Hematopoietic multipotent progenitor cell treated with erythropoietin and hydrocortisone succinate and interleukin-3 and kit ligand, for 17 days (in vitro differentiated cells): ENCODE results near the gene TTC36.
"Not testable (repeated sequence)": the region's sequence is repeated elsewhere in the genome, so short reads cannot be mapped to it uniquely, and the experiment has no call there.

Experiments used
- DNase-seq: peaks from one replicate; pipeline ENCODE4 v3.0.0-alpha.2; 2015; ENCODE audit warnings: low spot score

TTC36 gene, protein sequence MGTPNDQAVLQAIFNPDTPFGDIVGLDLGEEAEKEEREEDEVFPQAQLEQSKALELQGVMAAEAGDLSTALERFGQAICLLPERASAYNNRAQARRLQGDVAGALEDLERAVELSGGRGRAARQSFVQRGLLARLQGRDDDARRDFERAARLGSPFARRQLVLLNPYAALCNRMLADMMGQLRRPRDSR

DNA sequence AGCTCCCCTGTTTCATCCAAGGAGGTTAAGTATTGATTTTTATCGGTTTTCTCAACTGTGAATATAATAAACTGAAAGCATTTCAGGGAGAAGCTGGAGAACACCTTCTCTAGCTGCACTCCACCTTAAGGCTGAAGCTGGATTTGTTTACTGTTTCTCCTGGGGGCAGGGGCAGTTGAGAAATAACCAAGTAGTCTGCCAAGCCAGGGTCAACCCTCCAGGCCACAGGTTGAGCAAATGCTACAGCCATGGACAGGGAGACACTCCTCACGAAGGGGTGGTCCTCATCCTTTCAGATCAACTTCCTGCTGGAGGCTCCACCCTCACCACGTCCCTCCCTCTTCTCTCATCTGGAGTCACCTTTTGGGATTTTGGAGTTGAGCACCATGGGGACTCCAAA, at the start of gene TTC36:
TTC36 (plus strand) TSS at position 366 of the 400 bp plus-strand sequence; CDS start at position 387, 21 bp downstream.
- no peak for DNase-seq

DNA sequence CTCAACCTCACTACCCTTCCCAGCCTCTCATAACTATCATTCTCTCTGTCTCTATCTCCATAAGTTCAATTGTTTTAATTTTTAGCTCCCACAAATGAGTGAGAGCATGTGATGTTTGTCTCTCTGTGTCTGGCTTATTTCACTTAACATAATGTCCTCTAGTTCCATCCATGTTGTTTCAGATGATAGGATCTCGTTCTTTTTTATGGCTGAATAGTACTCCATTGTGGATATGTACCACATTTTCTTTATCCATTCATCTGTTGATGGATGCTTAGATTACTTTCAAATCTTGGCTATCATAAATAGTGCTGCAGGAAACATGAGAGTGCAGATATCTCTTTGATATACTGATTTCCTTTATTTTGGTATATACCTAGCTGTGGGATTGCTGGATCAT, 46.0 kb upstream of the TTC36 start:
- DNase-seq: not testable (repeated sequence)

DNA sequence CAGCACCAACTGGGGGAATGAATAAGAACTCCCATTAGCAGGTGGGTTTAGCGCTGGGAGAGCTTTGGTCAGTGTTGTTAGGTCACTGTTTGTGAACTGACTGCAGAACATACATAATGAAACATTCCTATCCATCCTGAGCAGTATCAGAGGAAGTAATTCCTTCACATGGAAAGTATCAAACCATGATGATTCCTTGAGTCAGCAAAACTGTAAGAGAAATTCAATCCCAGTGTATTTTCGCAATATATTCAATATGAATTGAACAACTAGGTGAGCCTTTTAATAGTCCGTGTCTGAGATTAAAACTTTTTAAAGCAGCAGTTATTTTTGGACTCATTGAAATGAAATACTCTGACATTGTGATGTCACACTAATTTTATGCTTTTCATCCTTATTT, 42.9 kb upstream of the TTC36 start:
- no peak for DNase-seq

DNA sequence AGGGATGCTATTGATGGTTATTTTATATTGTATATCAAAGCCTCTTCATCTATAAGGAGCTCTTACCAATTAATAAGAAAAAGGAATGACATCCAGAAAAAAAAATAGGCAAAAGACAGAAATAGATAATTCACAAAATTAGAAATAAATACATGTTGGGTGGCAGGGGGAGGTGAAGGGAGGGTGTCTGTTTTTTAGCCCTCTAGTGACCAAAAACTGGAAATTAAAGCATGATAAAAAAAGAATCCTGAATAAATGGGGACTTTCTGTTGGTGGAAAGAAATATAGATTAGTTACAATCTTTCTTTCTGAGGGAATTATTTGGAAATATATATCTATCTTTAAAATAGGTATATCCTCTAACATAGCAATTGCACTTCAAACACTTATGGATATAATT, 42.0 kb upstream of the TTC36 start:
- no peak for DNase-seq

DNA sequence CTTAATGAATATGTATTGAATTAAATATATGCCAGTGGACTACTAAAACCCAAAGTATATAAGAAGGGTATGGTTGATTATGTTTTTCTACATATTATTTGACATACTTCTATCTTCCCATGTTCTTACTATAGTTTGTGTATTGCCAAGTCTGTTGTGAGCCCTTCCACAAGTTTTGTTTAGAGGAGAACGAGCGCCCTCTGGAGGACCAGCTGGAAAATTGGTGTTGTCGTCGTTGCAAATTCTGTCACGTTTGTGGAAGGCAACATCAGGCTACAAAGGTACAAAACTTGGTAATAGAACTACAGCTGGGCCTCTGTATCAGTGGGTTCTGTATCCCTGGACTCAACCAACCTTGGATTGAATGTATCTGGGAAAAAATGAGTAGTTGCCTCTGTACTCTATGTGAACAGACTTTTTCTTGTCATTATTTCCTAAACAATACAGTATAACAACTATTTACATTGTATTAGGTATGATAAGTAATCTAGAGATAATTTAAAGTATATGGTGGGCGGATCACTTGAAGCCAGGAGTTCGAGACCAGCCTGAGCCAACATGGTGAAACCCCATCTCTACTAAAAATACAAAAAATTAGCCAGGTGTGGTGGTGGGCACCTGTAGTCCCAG, 38.7 kb upstream of the TTC36 start:
- DNase-seq: peak; percentile 89

DNA sequence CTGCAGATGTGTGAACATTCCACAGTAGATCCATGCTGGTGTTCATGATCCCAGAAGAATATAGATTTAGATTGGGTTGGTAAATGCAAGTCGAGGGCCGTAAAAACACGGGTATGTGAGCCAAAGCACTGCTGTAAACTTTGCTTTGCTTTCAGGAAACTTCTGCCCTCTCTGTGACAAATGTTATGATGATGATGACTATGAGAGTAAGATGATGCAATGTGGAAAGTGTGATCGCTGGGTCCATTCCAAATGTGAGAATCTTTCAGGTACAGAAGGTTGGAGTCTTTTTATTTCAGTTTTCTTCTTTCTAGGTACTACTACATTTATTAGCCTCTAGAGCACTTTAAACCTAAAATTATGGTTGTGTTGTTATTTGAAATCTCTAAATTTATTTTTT, 36.2 kb upstream of the TTC36 start:
- no peak for DNase-seq

DNA sequence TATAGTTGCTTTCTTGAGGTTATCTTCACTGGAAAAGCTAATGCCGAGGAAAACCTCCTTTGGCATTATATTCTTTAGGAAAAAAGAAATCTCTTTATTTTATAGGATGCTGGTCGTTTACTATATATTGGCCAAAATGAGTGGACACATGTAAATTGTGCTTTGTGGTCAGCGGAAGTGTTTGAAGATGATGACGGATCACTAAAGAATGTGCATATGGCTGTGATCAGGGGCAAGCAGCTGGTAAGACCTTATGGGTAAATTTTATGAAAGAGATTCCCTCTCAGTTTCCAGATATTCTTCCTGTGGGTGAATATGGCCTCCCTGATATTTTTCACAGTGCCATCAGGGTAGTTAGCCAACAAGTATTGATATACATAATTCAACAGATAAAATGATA, 29.4 kb upstream of the TTC36 start:
- no peak for DNase-seq

DNA sequence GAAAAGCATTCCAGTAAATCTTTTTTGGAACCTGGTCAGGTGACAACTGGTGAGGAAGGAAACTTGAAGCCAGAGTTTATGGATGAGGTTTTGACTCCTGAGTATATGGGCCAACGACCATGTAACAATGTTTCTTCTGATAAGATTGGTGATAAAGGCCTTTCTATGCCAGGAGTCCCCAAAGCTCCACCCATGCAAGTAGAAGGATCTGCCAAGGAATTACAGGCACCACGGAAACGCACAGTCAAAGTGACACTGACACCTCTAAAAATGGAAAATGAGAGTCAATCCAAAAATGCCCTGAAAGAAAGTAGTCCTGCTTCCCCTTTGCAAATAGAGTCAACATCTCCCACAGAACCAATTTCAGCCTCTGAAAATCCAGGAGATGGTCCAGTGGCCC, 24.1 kb upstream of the TTC36 start:
- no peak for DNase-seq

DNA sequence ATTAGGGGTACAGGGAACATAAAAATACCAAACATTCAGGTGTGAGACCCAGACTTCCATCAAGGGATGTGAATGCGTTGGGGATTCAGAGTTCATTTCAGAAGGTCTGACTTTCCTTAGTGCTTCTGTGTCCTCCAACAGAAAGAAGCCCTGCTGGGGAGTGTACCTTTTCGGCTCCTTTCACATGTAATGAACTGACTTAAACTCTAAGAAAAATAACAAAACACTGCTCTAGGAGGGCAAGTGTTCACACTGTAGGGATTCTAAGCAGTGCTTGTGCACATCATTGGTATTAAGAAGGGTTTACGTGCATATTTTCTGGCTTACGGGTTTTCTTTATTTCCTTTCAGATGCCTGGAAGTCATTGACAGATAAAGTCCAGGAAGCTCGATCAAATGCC, 15.7 kb upstream of the TTC36 start:
- no peak for DNase-seq

DNA sequence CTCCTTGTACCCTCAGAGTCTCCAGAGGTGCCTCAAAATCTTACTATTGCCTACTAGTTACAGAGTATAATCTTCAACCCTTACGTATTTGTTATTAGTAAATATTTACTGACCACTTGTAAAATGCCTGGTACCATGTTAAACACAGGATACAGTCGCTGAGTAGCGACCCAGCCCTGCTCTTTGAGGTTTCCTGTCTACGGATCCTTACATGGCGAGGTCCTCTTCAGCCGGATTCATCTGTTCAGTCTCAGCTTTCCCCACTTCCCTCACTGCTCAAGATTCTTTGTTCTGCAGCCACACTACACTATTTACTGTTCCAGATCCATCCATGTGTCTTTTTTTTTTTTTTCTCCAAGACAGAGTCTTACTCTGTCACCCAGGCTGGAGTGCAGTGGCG, 13.2 kb upstream of the TTC36 start:
- DNase-seq: no peak

DNA sequence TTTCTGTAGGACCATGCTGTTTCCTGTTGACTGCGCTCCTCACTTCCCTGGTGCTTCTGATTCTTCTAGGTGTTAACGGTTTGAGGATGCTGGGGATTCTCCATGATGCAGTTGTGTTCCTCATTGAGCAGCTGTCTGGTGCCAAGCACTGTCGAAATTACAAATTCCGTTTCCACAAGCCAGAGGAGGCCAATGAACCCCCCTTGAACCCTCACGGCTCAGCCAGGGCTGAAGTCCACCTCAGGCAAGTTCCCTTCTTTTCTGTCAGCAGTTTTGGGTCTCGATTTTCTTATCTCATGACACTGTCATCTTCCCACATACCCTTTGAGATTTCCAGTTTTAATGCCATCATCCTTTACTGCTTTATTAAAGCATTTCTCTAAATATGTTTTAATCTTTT, 7.7 kb upstream of the TTC36 start:
- no peak for DNase-seq

DNA sequence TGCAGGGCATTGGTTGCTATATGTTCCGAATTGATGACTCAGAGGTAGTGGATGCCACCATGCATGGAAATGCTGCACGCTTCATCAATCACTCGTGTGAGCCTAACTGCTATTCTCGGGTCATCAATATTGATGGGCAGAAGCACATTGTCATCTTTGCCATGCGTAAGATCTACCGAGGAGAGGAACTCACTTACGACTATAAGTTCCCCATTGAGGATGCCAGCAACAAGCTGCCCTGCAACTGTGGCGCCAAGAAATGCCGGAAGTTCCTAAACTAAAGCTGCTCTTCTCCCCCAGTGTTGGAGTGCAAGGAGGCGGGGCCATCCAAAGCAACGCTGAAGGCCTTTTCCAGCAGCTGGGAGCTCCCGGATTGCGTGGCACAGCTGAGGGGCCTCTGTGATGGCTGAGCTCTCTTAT, 5.4 kb upstream of the TTC36 start:
- DNase-seq: no peak

DNA sequence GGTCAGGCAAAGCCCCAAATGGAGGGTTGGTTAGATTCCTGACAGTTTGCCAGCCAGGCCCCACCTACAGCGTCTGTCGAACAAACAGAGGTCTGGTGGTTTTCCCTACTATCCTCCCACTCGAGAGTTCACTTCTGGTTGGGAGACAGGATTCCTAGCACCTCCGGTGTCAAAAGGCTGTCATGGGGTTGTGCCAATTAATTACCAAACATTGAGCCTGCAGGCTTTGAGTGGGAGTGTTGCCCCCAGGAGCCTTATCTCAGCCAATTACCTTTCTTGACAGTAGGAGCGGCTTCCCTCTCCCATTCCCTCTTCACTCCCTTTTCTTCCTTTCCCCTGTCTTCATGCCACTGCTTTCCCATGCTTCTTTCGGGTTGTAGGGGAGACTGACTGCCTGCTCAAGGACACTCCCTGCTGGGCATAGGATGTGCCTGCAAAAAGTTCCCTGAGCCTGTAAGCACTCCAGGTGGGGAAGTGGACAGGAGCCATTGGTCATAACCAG, 4.7 kb upstream of the TTC36 start:
- no peak for DNase-seq

DNA sequence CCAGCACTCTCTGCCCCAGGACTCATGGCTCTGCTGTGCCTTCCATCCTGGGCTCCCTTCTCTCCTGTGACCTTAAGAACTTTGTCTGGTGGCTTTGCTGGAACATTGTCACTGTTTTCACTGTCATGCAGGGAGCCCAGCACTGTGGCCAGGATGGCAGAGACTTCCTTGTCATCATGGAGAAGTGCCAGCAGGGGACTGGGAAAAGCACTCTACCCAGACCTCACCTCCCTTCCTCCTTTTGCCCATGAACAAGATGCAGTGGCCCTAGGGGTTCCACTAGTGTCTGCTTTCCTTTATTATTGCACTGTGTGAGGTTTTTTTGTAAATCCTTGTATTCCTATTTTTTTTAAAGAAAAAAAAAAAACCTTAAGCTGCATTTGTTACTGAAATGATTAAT, 2.9 kb upstream of the TTC36 start:
- no peak for DNase-seq

DNA sequence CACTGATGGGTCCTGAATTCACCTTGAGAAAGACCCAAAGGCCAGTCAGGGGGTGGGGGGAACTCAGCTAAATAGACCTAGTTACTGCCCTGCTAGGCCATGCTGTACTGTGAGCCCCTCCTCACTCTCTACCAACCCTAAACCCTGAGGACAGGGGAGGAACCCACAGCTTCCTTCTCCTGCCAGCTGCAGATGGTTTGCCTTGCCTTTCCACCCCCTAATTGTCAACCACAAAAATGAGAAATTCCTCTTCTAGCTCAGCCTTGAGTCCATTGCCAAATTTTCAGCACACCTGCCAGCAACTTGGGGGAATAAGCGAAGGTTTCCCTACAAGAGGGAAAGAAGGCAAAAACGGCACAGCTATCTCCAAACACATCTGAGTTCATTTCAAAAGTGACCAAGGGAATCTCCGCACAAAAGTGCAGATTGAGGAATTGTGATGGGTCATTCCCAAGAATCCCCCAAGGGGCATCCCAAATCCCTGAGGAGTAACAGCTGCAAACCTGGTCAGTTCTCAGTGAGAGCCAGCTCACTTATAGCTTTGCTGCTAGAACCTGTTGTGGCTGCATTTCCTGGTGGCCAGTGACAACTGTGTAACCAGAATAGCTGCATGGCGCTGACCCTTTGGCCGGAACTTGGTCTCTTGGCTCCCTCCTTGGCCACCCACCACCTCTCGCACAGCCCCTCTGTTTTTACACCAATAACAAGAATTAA, 2.4 kb upstream of the TTC36 start:
- DNase-seq: no peak

DNA sequence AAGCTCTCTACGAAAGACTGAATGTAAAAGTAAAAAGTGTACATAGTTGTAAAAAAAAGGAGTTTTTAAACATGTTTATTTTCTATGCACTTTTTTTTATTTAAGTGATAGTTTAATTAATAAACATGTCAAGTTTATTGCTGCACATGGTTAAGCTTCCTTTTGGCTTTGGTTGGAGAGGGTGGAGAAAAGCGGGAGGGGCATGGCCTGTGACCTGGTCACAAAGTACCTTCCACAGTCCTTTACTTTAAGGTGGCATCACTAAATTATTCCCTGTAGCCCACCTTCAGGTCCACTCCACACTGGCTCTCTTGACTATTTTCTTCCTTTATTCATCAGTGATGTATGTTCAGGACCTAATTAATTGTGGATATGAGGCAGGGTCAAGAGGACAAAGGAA, 586 bp upstream of the TTC36 start:
- DNase-seq: no peak

DNA sequence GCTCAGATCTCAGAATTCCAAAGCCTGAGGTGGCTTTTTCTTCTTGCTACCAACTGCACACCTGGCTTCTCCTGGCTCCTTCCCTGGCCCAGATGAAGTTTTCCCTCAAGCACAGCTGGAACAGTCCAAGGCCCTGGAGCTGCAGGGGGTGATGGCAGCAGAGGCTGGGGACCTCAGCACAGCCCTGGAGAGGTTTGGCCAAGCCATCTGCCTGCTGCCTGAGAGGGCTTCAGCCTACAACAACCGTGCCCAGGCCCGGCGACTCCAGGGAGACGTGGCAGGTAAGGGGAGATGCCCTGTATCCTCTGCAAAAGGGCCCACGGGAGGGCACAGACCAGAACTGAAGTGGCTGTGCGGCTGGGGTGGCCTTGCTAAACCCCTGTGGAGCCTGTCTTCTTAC, 1.2 kb downstream of the TTC36 start:
- DNase-seq: no peak

DNA sequence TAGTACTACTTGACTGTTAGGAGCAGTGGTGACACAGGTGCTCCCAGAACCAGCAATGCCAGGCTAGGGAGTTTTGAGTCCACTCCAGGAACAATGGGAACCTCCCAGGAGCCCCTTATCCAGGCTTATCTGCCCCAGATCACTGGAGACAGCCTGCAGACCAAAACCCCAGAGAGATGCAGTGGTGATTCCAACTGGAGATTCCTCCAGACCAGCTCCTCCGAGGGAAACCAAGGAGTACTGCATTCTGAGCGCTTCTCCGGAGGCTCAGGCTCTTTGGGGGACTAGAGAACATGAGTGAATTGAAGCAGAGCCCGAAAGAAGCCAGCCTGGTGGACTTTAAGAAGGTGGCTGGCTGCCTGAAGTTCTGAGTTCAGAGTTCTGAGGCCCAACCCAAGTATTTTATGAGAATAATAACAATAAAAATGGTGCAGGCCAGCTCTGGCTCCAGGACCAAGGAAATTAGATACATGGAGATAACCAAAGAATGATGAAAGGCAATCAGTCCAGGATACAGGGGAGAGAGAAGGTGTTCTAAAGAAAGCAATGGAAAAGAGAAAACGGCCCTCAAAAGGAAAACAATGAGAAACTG, 2.4 kb downstream of the TTC36 start:
- DNase-seq: no peak

DNA sequence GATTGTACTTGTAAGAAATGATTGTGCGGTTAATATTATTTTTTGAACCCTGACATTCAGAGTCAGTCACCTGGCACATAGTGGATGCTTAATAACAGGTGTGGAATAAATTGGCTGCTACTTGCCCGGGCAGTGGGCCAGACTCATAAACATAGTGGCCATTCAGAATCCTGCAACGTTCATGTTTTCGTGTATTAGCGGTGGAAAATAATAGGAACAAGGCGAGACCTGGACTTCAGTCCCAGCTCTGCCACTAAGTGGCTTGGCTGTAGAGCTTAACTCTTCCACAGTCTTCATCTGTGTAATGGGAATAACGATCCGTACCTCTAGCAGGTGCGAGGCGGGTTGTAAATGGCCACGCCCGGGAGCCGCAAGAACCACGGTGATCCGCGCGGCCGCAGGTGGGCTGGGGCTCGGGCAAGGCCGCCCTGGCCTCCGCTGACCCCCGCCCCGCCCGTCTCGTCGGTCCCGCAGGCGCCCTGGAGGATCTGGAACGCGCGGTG, 3.0 kb downstream of the TTC36 start:
- DNase-seq: no peak

DNA sequence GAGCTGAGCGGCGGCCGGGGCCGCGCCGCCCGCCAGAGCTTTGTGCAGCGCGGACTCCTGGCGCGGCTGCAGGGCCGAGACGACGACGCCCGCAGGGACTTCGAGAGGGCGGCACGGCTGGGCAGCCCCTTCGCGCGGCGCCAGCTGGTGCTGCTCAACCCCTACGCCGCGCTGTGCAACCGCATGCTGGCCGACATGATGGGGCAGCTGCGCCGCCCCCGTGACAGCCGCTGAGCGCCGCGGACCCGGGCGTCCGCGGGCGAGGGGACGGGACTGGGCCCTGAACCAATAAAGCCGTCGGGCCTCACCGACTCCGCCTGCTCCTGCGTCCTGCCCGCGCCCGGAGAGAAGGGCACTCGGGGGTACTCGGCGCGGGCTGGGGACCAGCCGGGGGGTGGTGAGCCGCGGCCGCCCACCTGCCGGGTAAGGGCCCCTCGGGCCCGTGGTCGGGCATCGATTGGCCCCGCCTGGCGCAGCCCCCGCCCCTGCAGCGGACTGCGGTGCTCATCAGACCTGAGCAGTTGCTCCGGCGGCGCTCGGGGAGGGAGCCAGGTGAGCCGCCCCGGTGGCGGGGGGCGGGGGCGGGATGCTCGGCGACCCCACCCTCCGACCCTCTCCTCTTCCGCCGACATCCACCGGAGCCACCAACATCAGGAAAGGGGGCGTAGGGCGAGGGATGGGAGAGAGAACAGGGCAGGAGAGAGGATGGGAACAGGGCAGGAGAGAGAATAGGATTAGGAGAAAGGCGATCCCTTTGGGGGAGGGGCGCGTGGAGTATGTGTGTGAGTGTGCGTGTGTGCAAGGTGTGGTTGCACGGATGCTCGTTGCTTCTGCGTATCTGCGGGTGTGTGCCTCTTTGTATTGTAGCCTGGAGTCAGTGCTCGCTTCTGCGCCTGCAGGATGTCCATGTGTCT, 3.7 kb downstream of the TTC36 start, which contains the start of gene TMEM25:
TMEM25 (plus strand) TSS at position 510 of the 914 bp plus-strand sequence. CDS start 610 bp downstream, outside the sequence.
- no peak for DNase-seq

DNA sequence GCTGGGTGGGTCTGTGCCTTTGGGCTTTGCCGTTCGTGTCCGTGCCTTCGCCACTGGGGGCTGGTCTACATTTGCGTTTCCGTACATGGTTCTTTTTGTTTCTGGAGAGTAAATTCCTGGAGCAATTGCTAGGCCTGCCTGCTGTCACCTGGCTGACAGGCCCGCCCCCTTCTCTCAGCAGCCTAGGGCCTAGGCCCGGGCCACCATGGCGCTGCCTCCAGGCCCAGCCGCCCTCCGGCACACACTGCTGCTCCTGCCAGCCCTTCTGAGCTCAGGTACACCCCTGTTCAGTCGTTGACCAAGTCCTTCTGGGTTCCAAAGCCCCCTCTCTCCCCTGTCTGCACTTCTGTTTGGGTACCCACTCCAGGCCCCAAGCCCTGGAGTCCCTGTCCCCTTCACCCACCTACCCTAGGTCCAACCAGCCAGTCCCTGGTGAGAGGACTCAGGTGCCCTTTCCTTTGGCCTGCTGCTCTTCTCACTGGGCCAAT, 4.4 kb downstream of the TTC36 start:
- DNase-seq: no peak
